GM23338 (cell line): ENCODE results near the gene WDR62. TPM values are rescaled to one million over a fixed set of nuclear protein-coding genes. Genes with fewer than 3 reads are reported as not detected.

ENCODE experiments used
- ATAC-seq: fragments of 200-7000 bp; cut with Tn5 transposase; 3 replicates; pipeline ENCODE4 v1.9.1; 2020
- DNase-seq: peaks from one replicate; pipeline ENCODE4 v3.0.0-alpha.2; 2015; ENCODE audit warnings: low spot score
- H2AFZ ChIP-seq: fragments of 200-600 bp; sonication (generic); 2 replicates; pipeline ENCODE4 v1.8.0; 2016; ENCODE audit warnings: antibody characterized with exemption, mild to moderate bottlenecking, moderate library complexity
- H3F3A ChIP-seq: fragments of 200-600 bp; sonication (generic); replicated peaks from 2 replicates; pipeline ENCODE4 v1.8.0; 2017; ENCODE audit warnings: antibody characterized with exemption, mixed run types, low read depth
- H3K27ac ChIP-seq: fragments of 200-600 bp; sonication (generic); 2 replicates; pipeline ENCODE4 v1.6.1; 2016; ENCODE audit warnings: low read depth
- H3K27me3 ChIP-seq: fragments of 200-600 bp; sonication (generic); 2 replicates; pipeline ENCODE4 v1.8.0; 2016; ENCODE audit warnings: mild to moderate bottlenecking, mixed run types, moderate library complexity; ENCODE audit not compliant: insufficient read depth
- H3K36me3 ChIP-seq: fragments of 200-600 bp; sonication (generic); 2 replicates; pipeline ENCODE4 v1.8.0; 2016; ENCODE audit warnings: mild to moderate bottlenecking; ENCODE audit not compliant: insufficient read depth
- H3K4me1 ChIP-seq: fragments of 200-600 bp; sonication (generic); 2 replicates; pipeline ENCODE4 v1.8.0; 2016; ENCODE audit warnings: mild to moderate bottlenecking, moderate library complexity; ENCODE audit not compliant: insufficient read depth
- H3K4me2 ChIP-seq: fragments of 200-600 bp; sonication (generic); 2 replicates; pipeline ENCODE4 v1.7.1; 2017; ENCODE audit warnings: mixed run types
- H3K4me3 ChIP-seq: fragments of 200-600 bp; sonication (generic); 2 replicates; pipeline ENCODE4 v1.6.1; 2016; ENCODE audit warnings: mixed run types
- H3K79me2 ChIP-seq: fragments of 200-600 bp; sonication (generic); replicated peaks from 2 replicates; pipeline ENCODE4 v1.8.0; 2017; ENCODE audit warnings: mild to moderate bottlenecking; ENCODE audit not compliant: insufficient read depth
- H3K9me2 ChIP-seq: fragments of 200-600 bp; sonication (generic); 2 replicates; pipeline ENCODE4 v1.8.0; 2017; ENCODE audit not compliant: insufficient read depth
- H4K20me1 ChIP-seq: fragments of 200-600 bp; sonication (generic); replicated peaks from 2 replicates; pipeline ENCODE4 v1.8.0; 2017; ENCODE audit warnings: mild to moderate bottlenecking; ENCODE audit not compliant: insufficient read depth
- H3K27ac Mint-ChIP-seq: 2 replicates; pipeline ENCODE4 v1.8.0; 2020; ENCODE audit warnings: inconsistent platforms, mild to moderate bottlenecking, moderate library complexity, mixed read lengths
- H3K27me3 Mint-ChIP-seq: 3 replicates; pipeline ENCODE4 v1.8.0; 2022; ENCODE audit warnings: low read depth, mild to moderate bottlenecking, moderate library complexity, mixed read lengths, inconsistent platforms; ENCODE audit not compliant: insufficient read depth, poor library complexity
- H3K36me3 Mint-ChIP-seq: 3 replicates; pipeline ENCODE4 v1.8.0; 2021; ENCODE audit warnings: low read depth, mild to moderate bottlenecking, inconsistent platforms, moderate library complexity, mixed read lengths
- H3K4me1 Mint-ChIP-seq: 3 replicates; pipeline ENCODE4 v1.8.0; 2020; ENCODE audit warnings: mild to moderate bottlenecking, inconsistent platforms, mixed read lengths
- H3K4me3 Mint-ChIP-seq: 3 replicates; pipeline ENCODE4 v1.8.0; 2021; ENCODE audit warnings: moderate library complexity, mild to moderate bottlenecking, inconsistent platforms, mixed read lengths
- H3K9me3 Mint-ChIP-seq: 3 replicates; pipeline ENCODE4 v1.8.0; 2020; ENCODE audit warnings: moderate library complexity, mild to moderate bottlenecking, inconsistent platforms, mixed read lengths
- CREB1 ChIP-seq: fragments of 250-450 bp; sonication (Bioruptor Pico); IDR thresholded peaks from 2 replicates; pipeline ENCODE4 v1.5.0; 2020; ENCODE audit warnings: low read depth, mild to moderate bottlenecking, moderate library complexity
- ETS1 ChIP-seq: IDR thresholded peaks from 2 replicates; pipeline ENCODE4 v1.6.1; 2016; ENCODE audit warnings: antibody characterized with exemption
- JUNB ChIP-seq: IDR thresholded peaks from one replicate; pipeline ENCODE4 v1.6.1; 2016; ENCODE audit warnings: antibody characterized with exemption; ENCODE audit not compliant: unreplicated experiment
- NANOG ChIP-seq: IDR thresholded peaks from 2 replicates; pipeline ENCODE4 v1.6.1; 2016; ENCODE audit warnings: antibody characterized with exemption, borderline replicate concordance
- POLR2AphosphoS5 ChIP-seq: IDR thresholded peaks from 2 replicates; pipeline ENCODE4 v1.6.1; 2016; ENCODE audit warnings: antibody characterized with exemption, low read depth
- STAT1 ChIP-seq: IDR thresholded peaks from one replicate; pipeline ENCODE4 v1.6.1; 2016; ENCODE audit warnings: antibody characterized with exemption; ENCODE audit not compliant: unreplicated experiment
- ZNF114 ChIP-seq: fragments of 250-450 bp; sonication (Bioruptor Pico); IDR thresholded peaks from 2 replicates; pipeline ENCODE4 v1.5.0; 2020; ENCODE audit warnings: mild to moderate bottlenecking, moderate library complexity
- polyA plus RNA-seq: library from polyadenylated mRNA; unstranded; fragments of >200 nt; fragmentation: Nextera tagmentation; extraction: Ambion mirVana; gene quantifications from 2 replicates; pipeline ENCODE4 v1.2.1, GENCODE V29; 2016
- total RNA-seq: library from RNA; depleted of rRNA; stranded (reverse); fragments of >200 nt; shearing (Covaris generic); gene quantifications from 2 replicates; pipeline ENCODE4 v1.2.3, GENCODE V29; 2014

The WDR62 gene
- total and polyA plus RNA-seq, 2 experiments from 2014 or later: 14.1 to 45.4 TPM

GRCh38 chr19:36006955-36007354 lies 47.7 kb upstream of the WDR62 start (continued):
- no peak for TF ChIP-seq ETS1
- TF ChIP-seq CREB1 (CRISPR knock-in tag): no peak

GRCh38 chr19:36008336-36008978 lies 46.2 kb upstream of the WDR62 start, which contains the start of gene SYNE4:
SYNE4 (minus strand) TSS chr19:36008813; CDS start chr19:36008681, 132 bp downstream.
- ATAC-seq (peak; percentile 87), DNase-seq (peak; percentile 93)
- TF ChIP-seq ZNF114 (CRISPR knock-in tag): no peak
- TF ChIP-seq STAT1: no peak
- TF ChIP-seq POLR2AphosphoS5: peak; percentile 78
- Mint-ChIP-seq H3K9me3 (no peaks in the 10 kb centered on the region; the same call in 2 of the 3 replicates), H3K36me3 (peaks cover 25% of the 10 kb centered on the region), H3K4me1 (peaks cover 23% of the 10 kb centered on the region), H3K27ac (peak within 1 kb of the TSS; percentile 95), H3K27me3 (peaks cover 15% of the 10 kb centered on the region), H3K4me3 (peak within 1 kb of the TSS; percentile 95)
- Histone ChIP-seq H2AFZ (peak within 1 kb of the TSS; percentile 83), H3K27ac (0 out of 2 replicates have a peak within 1 kb of the TSS, but pooled peaks have one; percentile 12), H3F3A (no peaks in the 10 kb centered on the region), H3K4me2 (peak within 1 kb of the TSS; percentile 85), H3K36me3 (0 out of 2 replicates have a peak, but pooled peaks cover 5% of the 10 kb centered on the region), H3K4me3 (peak within 1 kb of the TSS; percentile 85), H3K9me2 (no peaks in the 10 kb centered on the region), H3K4me1 (peaks cover 17% of the 10 kb centered on the region; the same call in 1 of the 2 replicates), H4K20me1 (no peaks in the 10 kb centered on the region; the same call in 1 of the 2 replicates), H3K27me3 (no peaks in the 10 kb centered on the region), H3K79me2 (peaks cover 2% of the 10 kb centered on the region)

GRCh38 chr19:36009220-36009619 lies 45.5 kb upstream of the WDR62 start:
- Histone ChIP-seq H3K27me3 (no peaks in the 10 kb centered on the region), H3K27ac (no peak overlapping the region), H3K9me2 (no peaks in the 10 kb centered on the region), H3K36me3 (0 out of 2 replicates have a peak, but pooled peaks cover 5% of the 10 kb centered on the region), H3K4me3 (peak overlapping the region; percentile 85), H3K4me1 (peaks cover 20% of the 10 kb centered on the region; the same call in 1 of the 2 replicates), H2AFZ (peak overlapping the region; percentile 83), H3K79me2 (peaks cover 4% of the 10 kb centered on the region), H4K20me1 (no peaks in the 10 kb centered on the region; the same call in 1 of the 2 replicates), H3K4me2 (peak overlapping the region; percentile 85), H3F3A (no peaks in the 10 kb centered on the region)
- Mint-ChIP-seq H3K9me3 (no peaks in the 10 kb centered on the region; the same call in 2 of the 3 replicates), H3K27ac (0 out of 2 replicates have a peak overlapping the region, but pooled peaks have one; percentile 12), H3K27me3 (peaks cover 21% of the 10 kb centered on the region), H3K4me1 (peaks cover 27% of the 10 kb centered on the region), H3K36me3 (peaks cover 20% of the 10 kb centered on the region), H3K4me3 (peak overlapping the region; percentile 95)
- peak; percentile 82 for DNase-seq
- ATAC-seq: peak; percentile 63
- TF ChIP-seq CREB1 (CRISPR knock-in tag) (peak; percentile 58; the same call in 1 of the 2 replicates), NANOG (no peak), JUNB (no peak), POLR2AphosphoS5 (peak; percentile 58)
